Head of caudate nucleus (tissue), 42 donors: ENCODE measurements around the gene AP1M2.
"Not testable (repeated sequence)": the region's sequence is repeated elsewhere in the genome, so short reads cannot be mapped to it uniquely, and the experiment has no call there.

Experiments
- DNase-seq, 42 donors: peaks; one replicate each; pipeline versions ENCODE4 v3.0.0 to v3.0.0-alpha.2; 2020 to 2021; ENCODE audit warnings: mixed read lengths in 7 of 42
- intact Hi-C: fragments of 100-400 bp; cut with DNase I; formaldehyde crosslinking; loops from one replicate; pipeline ENCODE4 v1.15.0; 2022

Gene AP1M2

GRCh38 chr19:10568062-10568825 is 18.9 kb downstream of the AP1M2 start:
- intact Hi-C loops, result loop anchor here (5.0 to 10.0 kb wide), 2 partner anchors 66 to 163 kb away; partner anchors contain the start of genes CDC37 and KEAP1
- peak in 36 of 42 donors; percentile 12 to 67 (median 51) for DNase-seq

- DNase-seq, result no peak
- intact Hi-C loops, result loop anchor here (5.0 to 10.0 kb wide), 2 partner anchors 65 to 163 kb away; partner anchors contain the start of genes CDC37 and KEAP1
Observed at GRCh38 chr19:10567656-10568055, 19.5 kb downstream of the AP1M2 start.

GRCh38 chr19:10566658-10567410 is 20.3 kb downstream of the AP1M2 start:
- DNase-seq, result no peak
- intact Hi-C loops, result loop anchor here (5.0 to 10.0 kb wide), 2 partner anchors 65 to 162 kb away; partner anchors contain the start of genes CDC37 and KEAP1

- no peak for DNase-seq
- intact Hi-C loops, result loop anchor here (5.0 to 10.0 kb wide), 2 partner anchors 64 to 162 kb away; partner anchors contain the start of genes CDC37 and KEAP1
Observed at GRCh38 chr19:10566408-10566657, 20.8 kb downstream of the AP1M2 start.

- intact Hi-C loops, result loop anchor here (5.0 to 10.0 kb wide), 2 partner anchors 63 to 161 kb away; partner anchors contain the start of genes CDC37 and KEAP1
- DNase-seq, result peak; percentile 94 to 99 (median 98)
Observed at GRCh38 chr19:10565567-10566407, 21.3 kb downstream of the AP1M2 start, which contains the start of gene KRI1. Gene KRI1 (minus strand): TSS chr19:10566010. CDS start chr19:10565999, 11 bp downstream.

- peak in 22 of 42 donors; percentile 26 to 57 (median 42) for DNase-seq
- intact Hi-C loops, result loop anchor here (5.0 to 10.0 kb wide), 2 partner anchors 63 to 160 kb away; partner anchors contain the start of genes CDC37 and KEAP1
Observed at GRCh38 chr19:10565028-10565566, 22.0 kb downstream of the AP1M2 start.

- DNase-seq, result no peak
- intact Hi-C loops, result loop anchor here (10.0 kb wide), 1 partner anchor 158 kb away; the partner anchor contains the start of gene CDC37
Observed at GRCh38 chr19:10562609-10563008, 24.5 kb downstream of the AP1M2 start.

GRCh38 chr19:10560154-10560553 is 27.0 kb downstream of the AP1M2 start:
- intact Hi-C loops, result loop anchor here (10.0 kb wide), 1 partner anchor 155 kb away; the partner anchor contains the start of gene CDC37
- DNase-seq, result no peak

- DNase-seq, result no peak
- intact Hi-C loops, result no loop called here
Observed at GRCh38 chr19:10557603-10558197, 29.4 kb downstream of the AP1M2 start.

GRCh38 chr19:10555610-10555973 is 31.5 kb downstream of the AP1M2 start:
- intact Hi-C loops, result no loop called here
- no peak for DNase-seq

- intact Hi-C loops, result no loop called here
- DNase-seq, result no peak
Observed at GRCh38 chr19:10554760-10555609, 32.1 kb downstream of the AP1M2 start.

- DNase-seq, result no peak
- intact Hi-C loops, result no loop called here
Observed at GRCh38 chr19:10553943-10554381, 33.1 kb downstream of the AP1M2 start.

- intact Hi-C loops, result no loop called here
- DNase-seq, result no peak
Observed at GRCh38 chr19:10553087-10553667, 33.9 kb downstream of the AP1M2 start.

GRCh38 chr19:10552510-10553053 is 34.5 kb downstream of the AP1M2 start:
- intact Hi-C loops, result no loop called here
- peak in 10 of 42 donors; percentile 19 to 56 (median 36) for DNase-seq

- DNase-seq, result peak in 15 of 42 donors; percentile 16 to 62 (median 36)
- intact Hi-C loops, result no loop called here
Observed at GRCh38 chr19:10551698-10552301, 35.3 kb downstream of the AP1M2 start.

GRCh38 chr19:10551006-10551405 is 36.1 kb downstream of the AP1M2 start:
- intact Hi-C loops, DNase-seq: not testable (repeated sequence)
